ENCODE measurements around the gene RALGDS. TPM values are rescaled to one million over a fixed set of nuclear protein-coding genes. Genes with fewer than 3 reads are reported as not detected.

RALGDS gene
- total and polyA plus RNA-seq, 9 of the 15 experiments (the other 6 are each of a cell fraction or from before 2014, with no cell fraction given) = 0.75 to 43.3 (median 27.1) TPM

DNA sequence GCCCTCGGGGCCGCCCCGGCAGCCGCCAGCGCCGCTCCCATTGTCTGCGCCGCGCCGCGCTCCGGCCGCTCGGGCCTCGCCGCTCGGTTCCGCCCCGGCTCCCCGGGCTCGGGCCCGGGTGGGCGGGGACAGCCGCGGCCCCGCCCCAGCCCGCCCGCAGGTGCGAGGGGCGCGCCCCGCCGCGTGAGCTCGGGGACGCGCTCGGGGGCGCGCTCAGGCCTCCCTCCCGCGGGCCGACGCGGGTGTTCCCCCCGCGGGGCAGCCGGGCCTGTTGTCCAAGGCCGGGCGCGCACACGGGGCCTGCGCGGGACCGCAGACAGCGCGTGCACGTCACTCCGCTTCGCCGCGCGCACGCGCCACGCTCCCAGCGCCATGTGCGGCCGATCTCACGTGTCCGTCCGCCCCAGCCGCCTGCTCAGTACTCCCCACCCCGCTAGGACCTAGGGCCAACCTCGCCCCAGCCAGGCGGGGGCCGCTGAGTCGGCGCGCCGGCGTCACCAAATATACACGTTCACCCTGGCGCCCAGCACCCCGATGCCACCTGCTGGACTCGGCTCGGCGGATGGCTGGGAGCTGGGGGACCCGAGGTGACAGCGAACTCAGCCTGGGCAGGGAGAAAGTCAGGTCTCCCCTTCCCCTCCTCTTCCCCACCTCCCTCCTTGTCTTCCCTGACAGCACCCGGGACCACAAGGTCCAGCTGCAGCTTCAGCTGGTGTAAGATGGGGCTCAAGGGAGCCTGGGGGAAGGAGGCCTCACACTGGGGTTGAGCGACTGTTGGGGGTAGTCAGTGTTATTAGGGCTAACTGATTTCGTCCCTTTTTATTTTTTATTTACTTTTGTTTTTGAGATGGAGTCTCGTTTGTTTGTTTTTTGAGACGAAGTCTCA lies 28.3 kb upstream of the RALGDS start (continued):
- TF ChIP-seq, protein P1, sequence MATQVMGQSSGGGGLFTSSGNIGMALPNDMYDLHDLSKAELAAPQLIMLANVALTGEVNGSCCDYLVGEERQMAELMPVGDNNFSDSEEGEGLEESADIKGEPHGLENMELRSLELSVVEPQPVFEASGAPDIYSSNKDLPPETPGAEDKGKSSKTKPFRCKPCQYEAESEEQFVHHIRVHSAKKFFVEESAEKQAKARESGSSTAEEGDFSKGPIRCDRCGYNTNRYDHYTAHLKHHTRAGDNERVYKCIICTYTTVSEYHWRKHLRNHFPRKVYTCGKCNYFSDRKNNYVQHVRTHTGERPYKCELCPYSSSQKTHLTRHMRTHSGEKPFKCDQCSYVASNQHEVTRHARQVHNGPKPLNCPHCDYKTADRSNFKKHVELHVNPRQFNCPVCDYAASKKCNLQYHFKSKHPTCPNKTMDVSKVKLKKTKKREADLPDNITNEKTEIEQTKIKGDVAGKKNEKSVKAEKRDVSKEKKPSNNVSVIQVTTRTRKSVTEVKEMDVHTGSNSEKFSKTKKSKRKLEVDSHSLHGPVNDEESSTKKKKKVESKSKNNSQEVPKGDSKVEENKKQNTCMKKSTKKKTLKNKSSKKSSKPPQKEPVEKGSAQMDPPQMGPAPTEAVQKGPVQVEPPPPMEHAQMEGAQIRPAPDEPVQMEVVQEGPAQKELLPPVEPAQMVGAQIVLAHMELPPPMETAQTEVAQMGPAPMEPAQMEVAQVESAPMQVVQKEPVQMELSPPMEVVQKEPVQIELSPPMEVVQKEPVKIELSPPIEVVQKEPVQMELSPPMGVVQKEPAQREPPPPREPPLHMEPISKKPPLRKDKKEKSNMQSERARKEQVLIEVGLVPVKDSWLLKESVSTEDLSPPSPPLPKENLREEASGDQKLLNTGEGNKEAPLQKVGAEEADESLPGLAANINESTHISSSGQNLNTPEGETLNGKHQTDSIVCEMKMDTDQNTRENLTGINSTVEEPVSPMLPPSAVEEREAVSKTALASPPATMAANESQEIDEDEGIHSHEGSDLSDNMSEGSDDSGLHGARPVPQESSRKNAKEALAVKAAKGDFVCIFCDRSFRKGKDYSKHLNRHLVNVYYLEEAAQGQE (IDR thresholded peaks at IDR 0.05; ENCODE audit: borderline replicate concordance) = peak; percentile 51; the same call in 1 of the 2 replicates
- TF ChIP-seq, protein P1 (CRISPR knock-in tag; IDR thresholded peaks at IDR 0.05; ENCODE audit: low read depth) = peak; percentile 89
- TF ChIP-seq, protein P2, sequence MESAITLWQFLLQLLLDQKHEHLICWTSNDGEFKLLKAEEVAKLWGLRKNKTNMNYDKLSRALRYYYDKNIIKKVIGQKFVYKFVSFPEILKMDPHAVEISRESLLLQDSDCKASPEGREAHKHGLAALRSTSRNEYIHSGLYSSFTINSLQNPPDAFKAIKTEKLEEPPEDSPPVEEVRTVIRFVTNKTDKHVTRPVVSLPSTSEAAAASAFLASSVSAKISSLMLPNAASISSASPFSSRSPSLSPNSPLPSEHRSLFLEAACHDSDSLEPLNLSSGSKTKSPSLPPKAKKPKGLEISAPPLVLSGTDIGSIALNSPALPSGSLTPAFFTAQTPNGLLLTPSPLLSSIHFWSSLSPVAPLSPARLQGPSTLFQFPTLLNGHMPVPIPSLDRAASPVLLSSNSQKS (CRISPR knock-in tag; IDR thresholded peaks at IDR 0.05) = 0 out of 2 replicates have a peak, but pooled peaks have one; percentile 41
- no peak for TF ChIP-seq ZNF436 (CRISPR knock-in tag; IDR thresholded peaks at IDR 0.05)
- peak; percentile 98 for TF ChIP-seq ZNF766 (CRISPR knock-in tag; conservative IDR thresholded peaks at IDR 0.05)
- TF ChIP-seq RBM17 (IDR thresholded peaks at IDR 0.05; ENCODE audit: borderline replicate concordance, low read depth, low read length) = no peak
- no peak for TF ChIP-seq MCM2 (IDR thresholded peaks at IDR 0.05; ENCODE audit: low read depth)
- TF ChIP-seq ZNF780A (CRISPR knock-in tag; IDR thresholded peaks at IDR 0.05) = peak; percentile 75; the same call in 1 of the 2 replicates
- TF ChIP-seq NFYB (IDR thresholded peaks at IDR 0.05; ENCODE audit: extremely low read depth, insufficient read length) = no peak
- TF ChIP-seq ZNF644 (tag; IDR thresholded peaks at IDR 0.05; ENCODE audit: low read depth) = peak; percentile 97
- no peak for TF ChIP-seq SOX6 (IDR thresholded peaks at IDR 0.05)
- 0 out of 2 replicates have a peak, but pooled peaks have one; percentile 58 for TF ChIP-seq ZNF224 (CRISPR knock-in tag; IDR thresholded peaks at IDR 0.05)
- no peak for TF ChIP-seq KAT7 (CRISPR knock-in tag; IDR thresholded peaks at IDR 0.05; ENCODE audit: borderline replicate concordance)
- 0 out of 2 replicates have a peak, but pooled peaks have one; percentile 34 for TF ChIP-seq ZBTB7A (IDR thresholded peaks at IDR 0.05; ENCODE audit: borderline replicate concordance, control insufficient read depth, low read depth, low read length)
- TF ChIP-seq FUS (optimal IDR thresholded peaks at IDR 0.05; ENCODE audit: low read depth, low read length) = peak; percentile 80
- TF ChIP-seq, protein P3, sequence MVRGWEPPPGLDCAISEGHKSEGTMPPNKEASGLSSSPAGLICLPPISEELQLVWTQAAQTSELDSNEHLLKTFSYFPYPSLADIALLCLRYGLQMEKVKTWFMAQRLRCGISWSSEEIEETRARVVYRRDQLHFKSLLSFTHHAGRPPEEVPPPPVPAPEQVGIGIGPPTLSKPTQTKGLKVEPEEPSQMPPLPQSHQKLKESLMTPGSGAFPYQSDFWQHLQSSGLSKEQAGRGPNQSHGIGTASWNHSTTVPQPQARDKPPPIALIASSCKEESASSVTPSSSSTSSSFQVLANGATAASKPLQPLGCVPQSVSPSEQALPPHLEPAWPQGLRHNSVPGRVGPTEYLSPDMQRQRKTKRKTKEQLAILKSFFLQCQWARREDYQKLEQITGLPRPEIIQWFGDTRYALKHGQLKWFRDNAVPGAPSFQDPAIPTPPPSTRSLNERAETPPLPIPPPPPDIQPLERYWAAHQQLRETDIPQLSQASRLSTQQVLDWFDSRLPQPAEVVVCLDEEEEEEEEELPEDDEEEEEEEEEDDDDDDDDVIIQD (CRISPR knock-in tag; IDR thresholded peaks at IDR 0.05) = peak; percentile 92; the same call in 1 of the 2 replicates
